DMS 273 (cell line): ENCODE results near the gene SLC22A23.
A peak's percentile ranks its signal among the peaks of the same experiment; 100 is the strongest.

Experiments used
- DNase-seq: peaks from one replicate; lab custom pipeline; 2025; ENCODE audit not compliant: unreplicated experiment; lab: John Stamatoyannopoulos, UW

Gene SLC22A23

GRCh38 chr6:3287976-3288707, 168.7 kb downstream of the SLC22A23 start:
- DNase-seq: no peak

- DNase-seq: no peak
These were observed 169.5 kb downstream of the SLC22A23 start for GRCh38 chr6:3287308-3287707.

GRCh38 chr6:3286641-3287171, 170.1 kb downstream of the SLC22A23 start:
- DNase-seq: no peak

GRCh38 chr6:3285732-3286131, 171.1 kb downstream of the SLC22A23 start:
- DNase-seq: no peak

- DNase-seq: no peak
These were observed 171.7 kb downstream of the SLC22A23 start for GRCh38 chr6:3285049-3285639.

GRCh38 chr6:3284436-3284876, 172.4 kb downstream of the SLC22A23 start:
- DNase-seq: peak; percentile 23

- no peak for DNase-seq
These were observed 173.0 kb downstream of the SLC22A23 start for GRCh38 chr6:3283641-3284435.

GRCh38 chr6:3283241-3283640, 173.6 kb downstream of the SLC22A23 start:
- no peak for DNase-seq

- peak; percentile 53 for DNase-seq
These were observed 174.2 kb downstream of the SLC22A23 start for GRCh38 chr6:3282476-3283236.

- peak; percentile 53 for DNase-seq
These were observed 175.0 kb downstream of the SLC22A23 start for GRCh38 chr6:3281631-3282475.

- no peak for DNase-seq
These were observed 175.9 kb downstream of the SLC22A23 start for GRCh38 chr6:3280866-3281465.

GRCh38 chr6:3280091-3280490, 176.8 kb downstream of the SLC22A23 start:
- no peak for DNase-seq

GRCh38 chr6:3278691-3279090, 178.2 kb downstream of the SLC22A23 start:
- DNase-seq: no peak

GRCh38 chr6:3277851-3278416, 178.9 kb downstream of the SLC22A23 start:
- DNase-seq: no peak

GRCh38 chr6:3277251-3277650, 179.6 kb downstream of the SLC22A23 start:
- no peak for DNase-seq

GRCh38 chr6:3276174-3277167, 180.4 kb downstream of the SLC22A23 start:
- no peak for DNase-seq

- DNase-seq: no peak
These were observed 182.9 kb downstream of the SLC22A23 start for GRCh38 chr6:3273707-3274521.
